H1 (cell line): ENCODE data around the gene RNU6-8. TPM values are rescaled to one million over a fixed set of nuclear protein-coding genes. Genes with fewer than 3 reads are reported as not detected.

ENCODE experiments used
- CTCF ChIA-PET: fragments of 300-600 bp; sonication (Branson Sonifier 250); formaldehyde crosslinking; loops from one replicate; lab custom pipeline; 2021; ENCODE audit not compliant: partially characterized antibody; lab: Charles Lee
- POLR2A ChIA-PET: fragments of 300-600 bp; sonication (Branson Sonifier 250); formaldehyde crosslinking; loops from one replicate; lab custom pipeline; 2021; ENCODE audit warnings: inconsistent platforms; ENCODE audit not compliant: partially characterized antibody; lab: Charles Lee
- DNase-seq, 2 experiments: peaks; one replicate each; pipeline versions ENCODE4 v3.0.0 to v3.0.0-alpha.2; 2010 to 2022; ENCODE audit warnings: low spot score in 2 of 2, low read depth in 1 of 2, mixed read lengths in 1 of 2
- FAIRE-seq: peaks from 2 replicates; lab custom pipeline; 2011; peaks lifted over from hg19 to GRCh38; lab: Jason Lieb, UNC
- H2AFZ ChIP-seq: 2 replicates; pipeline ENCODE4 v1.8.1; 2012; ENCODE audit warnings: low read length, inconsistent platforms
- H2AK5ac ChIP-seq: 2 replicates; pipeline ENCODE4 v1.6.1; 2013; ENCODE audit warnings: low read depth, low read length
- H2BK120ac ChIP-seq: replicated peaks from 2 replicates; pipeline ENCODE3; 2013; ENCODE audit warnings: low read depth, low read length, inconsistent platforms
- H2BK12ac ChIP-seq: 2 replicates; pipeline ENCODE4 v1.6.1; 2013; ENCODE audit warnings: low read depth, low read length
- H2BK15ac ChIP-seq: 2 replicates; pipeline ENCODE4 v1.6.1; 2013; ENCODE audit warnings: low read length
- H2BK20ac ChIP-seq: 2 replicates; pipeline ENCODE4 v1.6.1; 2013; ENCODE audit warnings: low read length
- H2BK5ac ChIP-seq: 2 replicates; pipeline ENCODE4 v1.6.1; 2013; ENCODE audit warnings: low read depth, low read length
- H3K14ac ChIP-seq: 2 replicates; pipeline ENCODE4 v1.6.1; 2013; ENCODE audit warnings: inconsistent platforms; ENCODE audit not compliant: insufficient read length
- H3K18ac ChIP-seq: 2 replicates; pipeline ENCODE4 v1.6.1; 2013; ENCODE audit warnings: low read length; ENCODE audit errors: extremely low read depth
- H3K23ac ChIP-seq: 2 replicates; pipeline ENCODE4 v1.6.1; 2013; ENCODE audit warnings: inconsistent platforms; ENCODE audit not compliant: insufficient read length
- H3K23me2 ChIP-seq: 2 replicates; pipeline ENCODE4 v1.6.1; 2013; ENCODE audit warnings: low read depth, low read length
- H3K27ac ChIP-seq: 2 replicates; pipeline ENCODE4 v1.6.1; 2011; ENCODE audit warnings: low read depth, low read length, inconsistent platforms
- H3K27me3 ChIP-seq, 4 experiments: replicated peaks in 1 of 4; 1 replicate in 1 of 4; 2 replicates in 3 of 4; pipeline versions ENCODE4 v1.6.1 to v1.8.1; 2011 to 2013; ENCODE audit warnings: low read length in 3 of 4, mild to moderate bottlenecking in 3 of 4, inconsistent platforms in 2 of 4, mixed read lengths in 2 of 4, moderate library complexity in 1 of 4; ENCODE audit not compliant: control insufficient read depth in 3 of 4, insufficient read depth in 3 of 4; ENCODE audit errors: extremely low read depth in 1 of 4
- H3K36me3 ChIP-seq, 4 experiments: 2 replicates each; pipeline versions ENCODE4 v1.6.1 to v1.8.1; 2011 to 2013; ENCODE audit warnings: mild to moderate bottlenecking in 4 of 4, low read length in 3 of 4, moderate library complexity in 2 of 4, control low read depth in 1 of 4, inconsistent platforms in 1 of 4; ENCODE audit not compliant: insufficient read depth in 4 of 4, control insufficient read depth in 2 of 4
- H3K4ac ChIP-seq: replicated peaks from 2 replicates; pipeline ENCODE3; 2013; ENCODE audit warnings: low read length, low read depth, mixed read lengths, inconsistent platforms; ENCODE audit not compliant: insufficient read length
- H3K4me1 ChIP-seq, 4 experiments: replicated peaks in 1 of 4; 1 replicate in 1 of 4; 2 replicates in 3 of 4; pipeline versions ENCODE4 v1.6.1 to v1.8.1; 2011 to 2013; ENCODE audit warnings: low read length in 3 of 4, inconsistent platforms in 2 of 4, mixed read lengths in 1 of 4; ENCODE audit not compliant: insufficient read depth in 4 of 4, control insufficient read depth in 3 of 4
- H3K4me2 ChIP-seq, 2 experiments: 2 replicates each; pipeline versions ENCODE4 v1.6.1 to v1.8.1; 2011 to 2013; ENCODE audit warnings: low read depth in 2 of 2, low read length in 2 of 2, control low read depth in 1 of 2, inconsistent platforms in 1 of 2, mild to moderate bottlenecking in 1 of 2; ENCODE audit not compliant: insufficient read depth in 1 of 2
- H3K4me3 ChIP-seq, 4 experiments: fragments of 200-600, 300-600 bp in 1 of 4; sonication (generic), shearing (Covaris generic), sonication (Bioruptor Twin) in 1 of 4; 2 replicates each; pipeline versions ENCODE4 v1.5.1 to v1.8.1; 2011 to 2016; ENCODE audit warnings: low read length in 4 of 4, low read depth in 3 of 4, control low read depth in 2 of 4, inconsistent platforms in 2 of 4, mild to moderate bottlenecking in 2 of 4, mixed read lengths in 1 of 4, moderate library complexity in 1 of 4; ENCODE audit not compliant: insufficient read depth in 2 of 4; ENCODE audit errors: extremely low read depth in 1 of 4
- H3K56ac ChIP-seq: replicated peaks from 2 replicates; pipeline ENCODE3; 2013; ENCODE audit warnings: low read depth, mild to moderate bottlenecking, mixed read lengths, low read length, inconsistent platforms; ENCODE audit not compliant: insufficient read length
- H3K79me1 ChIP-seq: 2 replicates; pipeline ENCODE4 v1.6.1; 2013; ENCODE audit warnings: low read depth, low read length, control low read depth
- H3K79me2 ChIP-seq, 2 experiments: 2 replicates each; pipeline versions ENCODE4 v1.6.1 to v1.8.1; 2012 to 2013; ENCODE audit warnings: low read length in 2 of 2, mild to moderate bottlenecking in 2 of 2, inconsistent platforms in 1 of 2; ENCODE audit not compliant: insufficient read depth in 2 of 2, control insufficient read depth in 1 of 2
- H3K9ac ChIP-seq, 4 experiments: replicated peaks in 1 of 4; 1 replicate in 1 of 4; 2 replicates in 3 of 4; pipeline versions ENCODE4 v1.6.1 to v1.8.1; 2011 to 2013; ENCODE audit warnings: low read depth in 3 of 4, low read length in 3 of 4, control low read depth in 2 of 4, mild to moderate bottlenecking in 2 of 4, moderate library complexity in 2 of 4, inconsistent platforms in 1 of 4; ENCODE audit errors: extremely low read depth in 1 of 4
- H3K9me3 ChIP-seq, 2 experiments: 2 replicates each; pipeline versions ENCODE4 v1.6.1 to v1.8.1; 2012 to 2013; ENCODE audit warnings: mild to moderate bottlenecking in 2 of 2, moderate library complexity in 2 of 2, control low read depth in 1 of 2, inconsistent platforms in 1 of 2, low read depth in 1 of 2, low read length in 1 of 2, mixed read lengths in 1 of 2; ENCODE audit not compliant: insufficient read depth in 2 of 2
- H4K20me1 ChIP-seq, 2 experiments: replicated peaks in 1 of 2; 2 replicates each; pipeline versions ENCODE3 to v1.8.1; 2011 to 2013; ENCODE audit warnings: inconsistent platforms in 2 of 2, low read length in 2 of 2, mild to moderate bottlenecking in 1 of 2; ENCODE audit not compliant: insufficient read depth in 2 of 2, control insufficient read depth in 1 of 2
- H4K5ac ChIP-seq: 2 replicates; pipeline ENCODE4 v1.6.1; 2013; ENCODE audit warnings: low read length, low read depth, mixed read lengths, inconsistent platforms; ENCODE audit not compliant: insufficient read length
- H4K8ac ChIP-seq: 2 replicates; pipeline ENCODE4 v1.8.0; 2013; ENCODE audit warnings: mild to moderate bottlenecking, moderate library complexity, low read length, inconsistent platforms; ENCODE audit not compliant: insufficient read depth; ENCODE audit errors: extremely low read depth
- H4K91ac ChIP-seq: replicated peaks from 2 replicates; pipeline ENCODE3; 2013; ENCODE audit warnings: low read length, mixed read lengths, inconsistent platforms; ENCODE audit not compliant: insufficient read length
- ATF3 ChIP-seq: IDR thresholded peaks from 2 replicates; pipeline ENCODE4 v1.6.1; 2011; ENCODE audit warnings: low read depth, mild to moderate bottlenecking, low read length; ENCODE audit not compliant: insufficient read depth
- EGR1 ChIP-seq: IDR thresholded peaks from 2 replicates; pipeline ENCODE4 v1.6.1; 2011; ENCODE audit warnings: low read depth, low read length, borderline replicate concordance
- RFX5 ChIP-seq: IDR thresholded peaks from 2 replicates; pipeline ENCODE4 v1.6.1; 2011; ENCODE audit warnings: low read depth, low read length, improper control_type of control experiment, borderline replicate concordance
- SP1 ChIP-seq: IDR thresholded peaks from 2 replicates; pipeline ENCODE4 v1.6.1; 2011; ENCODE audit warnings: low read depth, low read length
- SP2 ChIP-seq: IDR thresholded peaks from 2 replicates; pipeline ENCODE4 v1.6.1; 2012; ENCODE audit warnings: mild to moderate bottlenecking, low read length, inconsistent platforms
- SRF ChIP-seq: IDR thresholded peaks from 2 replicates; pipeline ENCODE4 v1.6.1; 2011; ENCODE audit warnings: mild to moderate bottlenecking, low read depth, low read length, moderate library complexity
- SUZ12 ChIP-seq: fragments of 200-600 bp; sonication (generic); IDR thresholded peaks from 2 replicates; pipeline ENCODE4 v1.6.1; 2012; ENCODE audit warnings: mild to moderate bottlenecking, inconsistent platforms, low read length, moderate library complexity, mixed read lengths
- TBP ChIP-seq: IDR thresholded peaks from 2 replicates; pipeline ENCODE4 v1.6.1; 2011; ENCODE audit warnings: low read depth, low read length, improper control_type of control experiment
- WGBS, 2 experiments: shearing (Covaris generic) in 1 of 2; methylation state at CpG; one replicate each; pipeline versions ENCODE4 v1.1.6 to v1.1.7; 2013 to 2015; ENCODE audit warnings: low lambda C conversion rate in 2 of 2, mixed read lengths in 2 of 2, inconsistent platforms in 1 of 2, low coverage in 1 of 2, missing lambda C conversion rate in 1 of 2; ENCODE audit not compliant: insufficient replicate concordance in 2 of 2, insufficient coverage in 1 of 2, insufficient read length in 1 of 2; ENCODE audit errors: extremely low coverage in 1 of 2, missing lambda C conversion rate in 1 of 2; 5-methylcytosine and 5-hydroxymethylcytosine counted together
- polyA plus RNA-seq, 7 experiments: library from polyadenylated mRNA; depleted of rRNA in 3 of 7; stranded (reverse) in 5 of 7; unstranded in 2 of 7; fragments of >200 nt in 5 of 7; fragments of 200-250 nt in 2 of 7; gene quantifications; 1 replicate in 5 of 7; 2 replicates in 1 of 7; 4 replicates in 1 of 7; pipeline versions ENCODE4 v1.2.1 to v1.2.3, GENCODE V29; 2011 to 2013; ENCODE audit warnings: missing spikeins in 2 of 7, mixed read lengths in 2 of 7
- total RNA-seq: library from RNA; stranded (reverse); fragmentation: NEBNext Ultra II Directional; extraction: Animal tissue kit (Norgen Biotek cat#: 25700); gene quantifications from 2 replicates; pipeline ENCODE4 v1.2.1, GENCODE V29; 2021

Gene RNU6-8
- total and polyA plus RNA-seq, 2 of the 8 experiments (the other 6 are each of a cell fraction or from before 2014, with no cell fraction given): not detected

GRCh38 chr14:32200368-32201192 lies 2.5 kb downstream of the RNU6-8 start:
- CTCF ChIA-PET: interaction anchor here (1.2 to 2.0 kb wide), 3 partner anchors 52 to 216 kb away, joined by 3 to 9 read pairs (median 8); no protein-coding TSS in a partner anchor
- Histone ChIP-seq H3K79me2 (no peaks in the 10 kb centered on the region), H4K5ac (no peak overlapping the region), H3K27me3 (no peaks in the 10 kb centered on the region; a peak in 1 of 7 replicates), H3K56ac (no peak overlapping the region), H2BK15ac (no peak overlapping the region), H4K20me1 (peaks cover 0 to 2% of the 10 kb centered on the region in 2 experiments), H2AK5ac (no peak overlapping the region), H4K8ac (no peak overlapping the region), H3K18ac (no peak overlapping the region), H2BK120ac (no peak overlapping the region), H3K23me2 (peaks cover 18% of the 10 kb centered on the region), H2AFZ (peak overlapping the region; percentile 95), H3K4me3 (peak overlapping the region; percentile 48 to 93 (median 90)), H3K79me1 (no peaks in the 10 kb centered on the region), H3K9me3 (no peaks in the 10 kb centered on the region), H4K91ac (no peak overlapping the region), H3K23ac (no peak overlapping the region), H3K27ac (no peak overlapping the region), H3K4me1 (peaks cover 0 to 4% (median under 1%) of the 10 kb centered on the region in 4 experiments; a peak in 2 of 7 replicates), H2BK5ac (no peak overlapping the region), H2BK12ac (no peak overlapping the region), H3K14ac (no peak overlapping the region), H2BK20ac (no peak overlapping the region), H3K36me3 (no peaks in the 10 kb centered on the region), H3K4me2 (peak overlapping the region; percentile 86 to 99), H3K4ac (no peak overlapping the region), H3K9ac (no peak overlapping the region)
- TF ChIP-seq SUZ12 (no peak), ATF3 (no peak), TBP (no peak), SRF (no peak), RFX5 (no peak), SP1 (no peak), SP2 (no peak), EGR1 (no peak)
- WGBS, 2 experiments: 44% methylated on average over 14 of the region's 14 CpGs; no CpG with 5 or more reads in 1 of the 2 experiments
- no peak for DNase-seq
- POLR2A ChIA-PET: no interaction called here
- no peak for FAIRE-seq
